GM21526 (cell line): ENCODE results near the gene TCEANC2.
A peak's percentile ranks its signal among the peaks of the same experiment; 100 is the strongest.
"Not testable (repeated sequence)": the region's sequence is repeated elsewhere in the genome, so short reads cannot be mapped to it uniquely, and the experiment has no call there.

Experiments
- ATAC-seq: cut with Tn5 transposase; IDR thresholded peaks from one replicate; pipeline ENCODE4 v1.9.1; 2021; ENCODE audit warnings: moderate library complexity; ENCODE audit not compliant: unreplicated experiment, low FRiP score

The TCEANC2 gene

DNA sequence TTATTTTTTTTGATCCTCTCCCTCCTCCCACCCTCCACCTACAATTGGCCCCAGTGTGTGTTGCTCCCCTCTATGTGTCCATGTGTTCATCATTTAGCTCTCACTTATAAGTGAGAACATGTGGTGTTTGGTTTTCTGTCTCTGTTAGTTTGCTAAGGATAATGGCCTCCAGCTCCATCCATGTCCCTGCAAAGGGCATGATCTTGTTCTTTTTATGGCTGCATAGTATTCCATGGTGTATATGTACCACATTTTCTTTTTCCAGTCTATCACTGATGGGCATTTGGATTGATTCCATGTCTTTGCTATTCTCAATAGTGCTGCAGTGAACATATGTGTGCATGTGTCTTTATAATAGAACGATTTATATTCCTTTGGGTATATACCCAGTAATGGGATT is 28.6 kb upstream of the TCEANC2 start:
- not testable (repeated sequence) for ATAC-seq

DNA sequence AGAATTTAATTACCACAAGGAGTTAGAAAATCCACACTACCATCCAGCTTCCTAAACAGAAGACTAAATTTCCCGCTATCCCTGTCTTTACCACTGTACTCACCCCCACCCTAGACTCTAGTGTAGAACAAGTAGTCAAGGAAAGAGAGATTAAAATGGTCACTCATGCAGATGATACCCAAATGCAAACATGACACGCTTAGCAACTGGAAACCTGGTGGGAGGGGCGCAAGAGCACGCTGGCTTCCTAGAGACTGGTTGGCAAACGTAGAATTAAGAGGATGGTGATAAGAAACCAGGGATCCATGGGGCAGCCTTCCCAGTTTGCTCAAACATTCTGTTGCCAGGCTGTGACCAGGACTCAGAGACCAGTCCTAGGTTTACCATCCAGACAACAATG is 25.6 kb upstream of the TCEANC2 start:
- ATAC-seq = no peak

DNA sequence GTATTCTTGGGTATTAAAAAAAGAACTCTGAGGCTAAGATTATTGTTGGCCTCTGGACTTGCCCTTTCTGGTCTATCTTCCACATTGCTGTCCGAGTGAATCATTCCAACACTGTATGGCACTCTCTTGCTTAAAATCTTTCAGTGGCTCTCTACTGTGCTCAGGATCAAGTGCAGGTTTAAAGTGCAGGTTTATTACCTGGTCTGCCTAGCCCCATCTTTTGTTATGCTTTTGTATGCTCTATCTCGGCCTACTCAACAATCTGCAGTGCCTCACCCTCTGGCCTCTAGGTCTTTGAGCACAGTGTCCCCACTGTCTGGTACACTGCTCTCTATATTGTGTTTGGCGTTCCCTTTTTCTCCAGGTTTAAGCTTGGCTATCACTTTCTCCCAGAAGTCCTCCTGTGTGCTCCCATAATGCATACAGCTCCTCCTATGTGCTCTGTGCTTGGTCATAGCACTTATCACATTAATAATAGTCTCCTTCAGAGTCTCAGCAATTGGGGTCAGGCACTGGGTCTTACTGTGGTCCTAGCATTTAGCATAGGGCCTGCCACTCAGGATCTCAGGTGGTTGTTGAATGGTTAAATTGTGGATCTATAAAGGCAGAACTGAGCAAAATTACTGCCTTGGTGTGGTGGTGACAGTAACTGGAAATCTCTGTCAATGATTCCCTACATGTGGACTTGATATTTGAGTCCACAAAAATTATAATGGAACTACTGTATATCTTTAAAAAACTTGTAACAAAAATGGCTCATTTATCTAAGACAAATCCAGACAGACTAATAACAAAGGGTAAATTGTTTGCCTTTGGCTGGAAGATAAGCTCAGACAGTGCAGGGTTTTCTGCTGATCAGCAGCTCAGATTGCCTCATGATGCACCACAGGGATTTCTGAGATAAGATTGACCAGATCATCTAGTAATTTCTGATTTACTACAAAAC is 24.8 kb upstream of the TCEANC2 start:
- no peak for ATAC-seq

DNA sequence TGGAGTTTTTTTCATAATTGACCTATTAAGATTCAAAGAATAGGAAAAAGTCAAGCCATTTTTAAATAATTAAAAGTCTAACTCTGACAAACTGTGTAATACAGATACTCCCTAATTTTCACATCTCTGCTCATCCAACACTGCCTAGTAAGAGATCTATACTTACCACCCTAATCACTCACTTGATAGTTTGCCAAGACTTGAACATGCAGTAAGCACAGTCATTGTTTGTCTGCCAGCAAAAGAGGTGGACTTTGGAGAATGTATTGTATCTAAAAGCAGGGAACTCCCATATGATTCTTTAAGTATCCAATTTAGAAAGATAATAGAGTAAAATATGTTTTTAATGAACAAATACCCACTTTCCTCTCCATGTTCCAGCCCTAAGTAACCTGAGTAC is 15.9 kb upstream of the TCEANC2 start:
- ATAC-seq = no peak

DNA sequence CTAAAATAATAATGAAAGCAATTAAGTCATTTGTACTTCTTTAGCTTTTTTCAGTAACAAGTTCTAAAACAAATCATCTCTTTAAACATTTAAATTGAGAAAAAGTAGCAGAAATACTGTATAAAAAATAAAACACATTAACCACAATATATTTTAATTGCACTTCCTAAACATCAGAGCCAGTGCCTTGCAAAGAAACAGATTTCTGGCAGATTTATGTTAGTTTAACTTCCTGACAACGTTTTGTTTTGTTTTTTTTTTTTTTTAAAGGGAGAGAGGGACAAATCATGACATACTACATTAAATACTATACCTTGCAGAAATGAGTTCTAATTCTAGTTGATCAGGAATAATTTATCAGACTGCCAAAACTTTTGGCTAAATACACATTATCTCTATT is 11.6 kb upstream of the TCEANC2 start:
- ATAC-seq = no peak

DNA sequence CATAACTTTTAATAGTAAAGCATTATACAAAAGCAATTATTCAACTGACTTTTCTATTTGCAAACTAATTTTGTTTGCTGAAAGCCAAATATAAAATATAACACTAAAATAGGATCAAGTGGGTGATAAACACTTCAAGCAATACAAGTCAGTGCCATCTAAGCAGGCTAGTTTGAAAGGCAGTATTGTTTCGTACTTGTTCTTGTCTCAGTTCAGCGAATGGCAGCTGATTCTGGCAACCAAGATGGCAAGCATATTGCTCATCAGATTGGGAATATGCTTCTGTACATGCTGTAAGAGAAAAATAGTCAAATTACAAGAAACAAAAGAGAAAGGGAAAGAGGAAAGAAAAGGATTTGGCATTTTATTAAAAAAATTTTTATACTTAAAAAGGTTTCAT is 7.9 kb upstream of the TCEANC2 start:
- no peak for ATAC-seq

DNA sequence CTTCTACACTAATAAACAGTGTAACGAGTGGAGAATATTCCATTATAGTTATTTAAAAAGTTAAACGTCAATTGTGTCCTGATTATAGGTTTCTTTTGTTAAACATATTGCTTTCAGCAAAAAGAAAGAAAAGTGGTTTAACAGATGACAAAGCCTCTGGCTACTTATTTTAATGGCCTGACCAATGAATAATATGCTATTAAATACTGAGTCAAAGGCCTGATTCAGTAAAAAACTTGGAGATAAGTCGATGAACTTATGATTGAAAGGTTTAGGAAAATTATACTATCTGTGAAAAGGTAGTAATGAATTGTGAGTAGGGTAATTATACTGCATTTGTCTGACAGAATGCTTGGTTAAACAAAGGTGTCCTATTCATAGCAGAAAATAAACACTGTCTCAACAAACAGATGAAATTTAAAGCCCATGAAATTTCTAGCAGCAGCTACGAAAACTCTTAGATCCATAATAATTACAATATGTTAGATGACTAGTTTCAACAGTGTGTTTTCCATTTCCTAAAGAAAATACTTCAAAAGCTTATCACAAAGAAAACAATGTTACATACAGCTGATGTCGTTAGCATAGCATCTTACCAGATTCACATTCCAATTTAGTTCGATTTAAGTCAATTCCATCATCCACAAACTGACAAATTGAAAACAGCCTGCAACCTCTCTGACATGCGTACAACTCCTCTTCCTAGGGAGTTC is 6.6 kb upstream of the TCEANC2 start:
- ATAC-seq = no peak

DNA sequence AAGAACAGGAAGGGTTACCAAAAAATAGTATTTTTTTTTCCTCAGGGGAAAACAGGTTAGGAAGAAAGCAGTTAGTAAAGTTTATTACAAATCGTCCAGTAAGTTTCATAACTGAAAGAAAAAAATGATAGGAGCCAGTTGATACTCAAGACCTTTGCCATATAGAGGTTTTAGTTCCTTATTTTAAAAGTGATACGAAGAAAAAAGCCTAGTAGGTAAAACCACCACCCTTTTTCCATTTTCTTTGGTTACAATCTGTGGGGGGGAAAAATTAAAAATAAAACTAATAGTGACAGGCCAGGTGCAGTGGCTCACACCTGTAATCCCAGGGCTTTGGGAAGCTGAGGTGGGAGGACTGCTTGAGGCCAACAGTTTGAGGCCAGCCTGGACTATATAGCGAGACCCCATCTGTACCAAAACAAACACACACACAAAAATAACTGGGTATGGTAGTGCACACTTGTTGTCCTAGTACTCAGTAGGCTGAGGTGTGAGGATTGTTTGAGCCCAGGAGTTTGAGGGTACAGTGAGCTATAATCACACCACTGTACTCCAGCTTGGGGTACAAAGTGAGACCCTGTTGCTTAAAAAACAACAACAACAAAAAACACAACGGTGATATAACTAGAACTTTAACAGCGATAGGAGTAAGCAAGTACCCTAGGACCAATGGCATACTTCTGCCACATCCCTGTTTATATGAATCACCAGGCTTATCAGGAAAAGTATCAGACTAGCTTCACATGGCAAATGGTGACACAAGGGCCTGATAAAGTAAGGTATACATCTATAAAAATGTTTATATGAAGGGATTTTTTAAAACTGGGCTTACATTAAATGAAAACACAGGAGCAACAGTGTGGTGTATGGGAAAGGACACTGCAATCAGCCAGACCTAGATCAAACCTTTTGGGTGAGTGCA is 5.8 kb upstream of the TCEANC2 start:
- no peak for ATAC-seq

DNA sequence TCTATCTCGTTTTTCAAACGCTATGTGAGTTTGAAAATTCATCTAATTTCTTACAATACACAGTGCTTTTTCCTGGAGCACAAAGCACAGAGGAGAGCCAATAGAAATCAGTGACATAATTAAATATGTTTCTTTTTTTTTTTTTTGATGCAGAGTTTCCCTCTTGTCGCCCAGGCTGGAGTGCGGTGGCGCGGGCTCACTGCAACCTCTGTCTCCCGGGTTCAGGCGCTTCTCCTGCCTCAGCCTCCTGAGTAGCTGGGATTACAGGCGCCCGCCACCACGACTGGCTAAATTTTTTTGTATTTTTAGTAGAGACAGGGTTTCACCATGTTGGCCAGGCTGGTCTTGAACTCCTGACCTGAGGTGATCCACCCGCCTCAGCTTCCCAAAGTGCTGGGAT is 3.0 kb upstream of the TCEANC2 start:
- ATAC-seq = not testable (repeated sequence)

DNA sequence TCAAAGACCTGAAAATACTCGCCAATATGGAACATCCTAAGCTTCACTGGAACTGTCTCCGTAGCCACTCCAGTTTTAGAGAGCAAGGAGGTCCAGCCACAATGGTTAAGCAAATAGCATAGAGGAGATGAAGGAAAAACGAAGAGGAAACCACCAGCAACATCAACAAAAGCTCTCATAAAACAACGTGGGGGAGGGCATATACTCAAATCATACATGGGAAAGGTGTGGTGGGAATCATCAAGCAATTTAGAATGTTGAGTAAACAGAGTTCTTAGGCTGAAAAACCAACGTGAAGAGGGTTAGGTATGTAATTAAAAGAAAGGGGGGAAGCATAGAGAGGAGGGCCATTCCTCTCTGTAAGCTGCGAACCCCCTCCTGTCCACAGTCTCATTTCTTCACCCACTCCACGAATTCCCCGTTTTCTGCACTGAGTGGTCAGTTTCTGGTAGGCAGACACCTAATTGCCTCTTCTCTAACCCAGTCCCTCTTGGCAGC is 1.4 kb upstream of the TCEANC2 start:
- no peak for ATAC-seq

DNA sequence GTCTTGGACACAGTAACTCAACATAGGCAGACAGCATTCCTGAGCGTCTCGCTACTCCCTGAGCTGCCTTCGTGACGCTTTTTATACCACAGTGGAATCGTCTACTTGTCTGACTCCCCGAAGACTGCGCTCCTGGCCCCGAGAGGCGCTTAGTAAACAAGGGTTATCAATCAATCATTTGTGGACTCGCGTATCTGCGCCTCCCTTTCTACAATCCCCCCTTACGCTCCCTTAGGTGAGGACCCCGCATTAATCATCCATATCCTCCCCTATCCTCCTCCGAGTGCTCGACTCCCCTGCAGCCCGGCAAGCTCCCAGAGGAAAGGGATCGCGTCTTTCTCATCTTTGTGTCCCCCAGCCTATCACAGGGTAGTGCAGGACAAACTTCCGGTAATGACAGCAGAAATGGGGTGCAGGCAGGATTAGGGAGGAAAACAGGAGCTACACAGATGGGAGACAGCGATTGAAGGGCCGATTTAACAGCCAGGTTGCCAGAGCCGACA is 926 bp upstream of the TCEANC2 start:
- peak; percentile 18 for ATAC-seq

DNA sequence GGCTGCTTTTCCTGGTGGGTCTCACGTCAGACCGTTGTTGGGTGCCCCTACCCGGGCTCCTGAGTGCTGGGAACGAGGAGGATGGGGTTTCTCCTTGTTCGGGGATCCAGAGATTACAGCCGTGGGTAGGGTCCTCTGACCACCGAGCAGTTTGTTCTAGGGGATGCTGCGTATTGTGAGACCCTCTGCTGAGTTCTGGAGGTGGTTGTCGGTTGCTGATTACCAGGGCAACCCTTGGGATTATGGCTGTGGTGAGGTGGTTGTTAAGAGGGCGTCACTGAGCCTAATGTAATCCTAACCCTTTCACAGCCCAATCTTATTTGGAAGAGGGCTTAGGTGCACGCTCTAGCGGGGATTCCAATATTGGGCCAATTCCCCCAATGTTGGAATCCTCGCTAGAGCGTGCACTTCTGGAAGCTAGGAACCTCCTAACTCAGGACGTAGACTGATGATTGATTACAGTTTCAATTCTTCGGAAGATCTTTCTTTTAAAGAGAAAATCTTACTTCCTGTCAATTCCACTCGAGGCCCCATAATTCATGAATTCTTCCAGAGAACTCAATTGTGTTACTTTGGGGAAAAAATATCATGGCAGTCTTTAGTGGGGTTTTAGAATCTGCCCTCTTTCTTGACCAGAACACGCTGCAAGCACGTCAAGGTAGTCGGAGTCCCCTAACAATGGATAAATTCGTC is 483 bp downstream of the TCEANC2 start:
- ATAC-seq = peak; percentile 1

DNA sequence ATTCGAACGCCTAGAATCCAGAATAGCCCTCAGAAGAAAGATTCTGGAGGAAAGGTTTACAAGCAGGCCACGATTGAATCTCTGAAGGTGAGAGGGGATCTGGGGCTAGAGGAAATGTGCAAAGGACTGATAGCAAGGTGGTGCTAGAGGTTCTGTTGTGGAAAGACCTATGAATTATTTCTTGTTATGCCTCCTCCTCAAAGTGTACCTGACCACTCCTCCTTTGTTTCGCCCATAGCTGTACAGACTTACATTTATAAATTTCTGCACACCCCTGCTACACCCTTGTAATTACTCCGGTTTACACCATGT is 986 bp downstream of the TCEANC2 start:
- ATAC-seq = no peak

DNA sequence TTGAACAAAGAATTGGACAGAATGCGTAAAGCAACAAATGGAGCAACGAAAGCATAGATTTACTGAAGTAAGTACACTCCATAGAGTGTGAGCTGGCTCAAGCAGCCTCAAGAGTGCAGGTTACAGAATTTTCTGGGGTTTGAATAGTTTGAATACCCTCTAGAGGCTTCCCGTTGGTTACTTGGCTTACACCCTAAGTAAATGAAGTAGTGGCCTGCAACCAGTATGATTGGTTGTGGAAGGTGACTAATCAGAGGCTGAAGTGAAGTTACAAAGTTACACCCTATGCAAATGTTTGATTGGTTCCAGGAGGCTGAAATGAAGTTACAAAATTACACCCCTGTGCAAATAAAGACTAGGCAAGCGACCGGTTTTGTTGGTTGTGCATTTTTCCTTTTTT is 10.9 kb downstream of the TCEANC2 start:
- ATAC-seq = no peak

DNA sequence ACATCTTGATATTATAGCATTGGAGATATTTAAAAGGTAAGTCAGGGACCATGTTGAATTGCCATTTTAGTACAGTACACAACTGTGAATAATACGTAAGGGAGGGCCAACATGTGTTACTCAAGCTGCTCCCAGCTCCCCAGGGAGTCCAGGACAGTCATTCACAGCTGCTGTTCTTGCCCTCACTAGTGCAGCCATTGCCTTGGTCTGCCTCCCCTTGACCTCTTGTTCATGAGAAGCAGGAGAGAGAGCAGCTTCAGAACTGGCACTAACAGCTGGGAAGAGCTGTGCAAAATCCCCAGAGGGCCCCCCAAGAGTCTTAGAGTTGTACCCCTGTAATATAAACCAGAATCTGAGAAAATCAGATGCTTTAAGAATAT is 16.4 kb downstream of the TCEANC2 start:
- no peak for ATAC-seq

DNA sequence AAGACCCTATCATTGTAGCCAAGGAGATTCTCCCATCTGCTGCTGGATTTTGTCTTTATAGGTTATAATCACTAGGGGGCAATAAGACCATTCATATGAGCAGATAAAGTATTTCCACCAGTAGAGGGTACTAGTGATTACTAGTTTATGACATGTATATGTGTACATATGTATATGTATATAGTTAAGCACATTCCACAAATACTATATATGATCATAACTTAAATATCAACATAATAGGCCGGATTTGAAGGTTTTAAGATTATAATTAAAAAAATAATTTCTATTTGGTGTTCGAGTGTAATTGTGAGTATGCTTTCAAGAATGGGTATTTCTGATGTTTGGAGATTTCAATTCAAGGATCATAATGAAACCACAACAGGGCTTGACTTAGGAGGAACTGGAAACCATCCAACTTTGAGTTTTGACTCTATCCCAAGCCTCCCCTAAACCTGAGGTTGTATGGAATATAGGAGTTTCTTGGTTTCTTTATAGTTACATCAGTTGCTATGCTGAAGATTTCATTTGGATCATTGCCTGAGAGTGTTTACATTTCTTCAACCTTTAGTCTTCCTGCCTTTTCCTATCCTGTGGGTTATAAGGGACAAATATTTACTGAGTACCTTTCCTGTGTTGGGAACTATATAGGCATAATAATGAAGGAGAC is 16.9 kb downstream of the TCEANC2 start:
- ATAC-seq = no peak

DNA sequence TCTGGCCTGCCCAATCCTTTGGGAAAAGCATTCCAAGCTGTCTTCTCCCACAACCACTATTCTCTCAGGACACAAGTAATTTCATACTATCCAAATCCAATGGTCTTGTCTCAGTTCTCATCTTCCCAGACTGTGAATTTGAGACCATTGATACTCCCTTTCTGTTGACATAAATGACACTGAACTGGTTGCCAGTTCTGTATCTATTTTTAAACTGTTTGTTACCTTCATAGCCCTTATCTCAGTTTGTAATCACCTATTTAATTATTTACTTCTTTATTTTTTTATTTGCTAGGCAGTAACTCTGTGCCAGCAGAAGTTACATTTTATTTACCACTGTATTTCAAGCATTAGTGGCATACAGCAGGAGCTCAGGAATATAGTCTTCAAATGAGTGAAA is 24.0 kb downstream of the TCEANC2 start:
- no peak for ATAC-seq

DNA sequence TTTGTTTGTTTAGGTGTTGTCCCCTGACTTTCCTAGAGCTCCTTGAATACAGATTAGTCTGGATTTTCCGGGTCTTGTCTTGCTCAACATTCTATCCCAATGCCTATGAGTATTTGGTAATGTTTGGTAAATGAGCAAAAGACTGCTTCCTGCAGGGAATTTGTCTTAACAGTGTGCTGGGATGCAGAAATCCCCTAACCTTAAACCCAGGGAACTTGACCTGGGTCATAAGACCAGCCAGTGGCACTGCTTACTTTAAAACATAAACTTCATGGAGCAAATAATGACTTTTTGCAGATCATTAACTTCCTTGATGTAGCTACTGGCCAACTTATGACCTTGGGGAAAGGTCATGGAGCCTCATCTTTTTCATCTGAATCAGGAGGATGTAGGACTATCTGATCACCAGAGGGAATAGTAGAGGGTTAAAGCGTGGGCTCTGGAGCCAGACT is 27.2 kb downstream of the TCEANC2 start:
- no peak for ATAC-seq
